ENCODE data around the gene TEX26.

The TEX26 gene

DNA sequence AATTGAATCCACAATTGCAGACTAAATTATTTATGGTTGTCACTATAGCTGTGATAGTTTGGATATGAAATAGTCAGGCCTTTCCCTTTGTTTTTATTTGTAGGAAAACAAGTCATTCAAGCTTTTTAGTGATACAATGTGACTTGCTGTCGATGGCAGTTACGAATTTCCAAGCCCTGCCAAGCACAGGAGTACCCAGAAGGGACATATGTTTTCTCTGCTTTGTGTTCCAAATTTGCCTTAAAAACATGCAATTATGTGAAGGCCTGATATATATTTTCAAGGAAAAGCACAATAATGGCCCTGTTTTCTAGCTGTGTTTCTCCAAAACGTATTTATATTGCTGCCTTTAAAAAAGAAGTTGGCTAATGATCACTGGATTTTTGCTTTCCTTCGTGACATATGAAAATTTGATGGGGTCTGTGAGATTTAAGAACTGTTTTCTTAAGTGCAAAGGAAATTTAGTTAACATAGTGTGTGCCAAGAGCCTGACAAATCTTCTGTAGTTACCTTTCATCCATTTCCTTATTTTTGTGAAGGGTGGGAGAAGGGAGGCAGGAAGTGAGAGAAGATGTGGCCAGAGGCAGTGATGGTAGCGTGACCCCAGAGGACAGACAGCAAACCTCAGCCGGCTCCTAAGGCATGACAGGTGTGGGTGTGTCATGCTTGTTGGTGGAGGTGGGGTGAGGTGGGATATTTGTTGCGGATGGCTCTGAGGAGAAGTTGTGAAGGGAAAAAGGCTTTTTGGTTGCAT is 79.6 kb downstream of the TEX26 start:
- DNase-seq (ENCODE audit: low read depth): no peak

DNA sequence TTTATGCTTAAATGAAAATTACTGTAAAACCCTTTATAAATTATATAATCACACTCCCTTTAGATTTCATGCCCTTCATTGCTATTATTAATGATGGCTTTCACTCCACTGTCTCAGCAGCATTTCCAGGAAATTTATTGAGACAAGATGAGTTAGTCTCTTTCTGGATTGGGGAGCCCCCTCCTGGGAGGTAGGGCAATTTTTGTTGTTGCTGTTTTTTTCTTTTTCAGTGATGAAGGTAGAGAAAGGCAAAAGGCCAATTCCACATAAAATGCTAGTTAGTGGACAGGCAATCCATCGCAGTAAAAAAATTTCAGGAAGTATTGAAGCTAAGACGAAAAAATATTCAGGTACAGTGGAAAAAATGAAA is 80.2 kb downstream of the TEX26 start:
- no peak for DNase-seq (ENCODE audit: low read depth)

DNA sequence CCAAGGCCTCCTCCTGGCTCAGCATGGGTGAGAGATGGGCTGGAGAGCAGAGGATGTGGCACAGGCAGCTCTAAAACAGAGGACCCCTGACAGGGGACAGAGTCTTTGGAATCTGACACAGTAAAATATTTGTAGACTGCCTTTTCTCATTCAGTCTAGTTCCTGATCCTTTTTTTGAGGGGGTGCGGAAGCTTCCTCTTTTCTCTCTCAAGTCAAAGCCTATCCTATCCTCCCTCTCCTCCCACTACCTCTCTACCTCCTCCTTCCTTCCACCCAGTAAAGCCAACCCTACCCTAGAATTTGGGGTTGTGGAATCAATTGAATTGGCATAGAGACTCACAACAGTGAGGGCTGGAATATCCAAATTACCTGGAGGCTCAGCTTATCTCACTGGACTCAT is 82.0 kb downstream of the TEX26 start:
- DNase-seq (ENCODE audit: low read depth): no peak

DNA sequence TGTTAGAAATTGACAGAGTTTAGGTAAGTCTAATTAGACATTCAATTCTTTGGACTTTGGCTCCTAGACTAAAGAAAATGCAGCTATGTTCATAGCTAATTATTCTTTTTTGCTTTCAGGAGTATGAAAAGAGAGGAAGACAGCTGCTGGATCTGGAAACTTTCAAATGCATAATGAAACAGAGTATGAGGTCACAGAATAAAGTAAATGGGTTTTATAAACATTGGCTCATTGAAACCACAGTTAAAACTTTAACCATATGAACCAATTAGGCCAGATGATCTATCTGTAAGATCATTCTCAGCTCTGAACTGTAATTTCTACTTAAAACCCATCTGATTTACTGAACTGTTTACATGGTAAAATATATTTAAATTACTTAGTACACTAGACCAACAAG is 82.7 kb downstream of the TEX26 start:
- DNase-seq (ENCODE audit: low read depth): no peak

DNA sequence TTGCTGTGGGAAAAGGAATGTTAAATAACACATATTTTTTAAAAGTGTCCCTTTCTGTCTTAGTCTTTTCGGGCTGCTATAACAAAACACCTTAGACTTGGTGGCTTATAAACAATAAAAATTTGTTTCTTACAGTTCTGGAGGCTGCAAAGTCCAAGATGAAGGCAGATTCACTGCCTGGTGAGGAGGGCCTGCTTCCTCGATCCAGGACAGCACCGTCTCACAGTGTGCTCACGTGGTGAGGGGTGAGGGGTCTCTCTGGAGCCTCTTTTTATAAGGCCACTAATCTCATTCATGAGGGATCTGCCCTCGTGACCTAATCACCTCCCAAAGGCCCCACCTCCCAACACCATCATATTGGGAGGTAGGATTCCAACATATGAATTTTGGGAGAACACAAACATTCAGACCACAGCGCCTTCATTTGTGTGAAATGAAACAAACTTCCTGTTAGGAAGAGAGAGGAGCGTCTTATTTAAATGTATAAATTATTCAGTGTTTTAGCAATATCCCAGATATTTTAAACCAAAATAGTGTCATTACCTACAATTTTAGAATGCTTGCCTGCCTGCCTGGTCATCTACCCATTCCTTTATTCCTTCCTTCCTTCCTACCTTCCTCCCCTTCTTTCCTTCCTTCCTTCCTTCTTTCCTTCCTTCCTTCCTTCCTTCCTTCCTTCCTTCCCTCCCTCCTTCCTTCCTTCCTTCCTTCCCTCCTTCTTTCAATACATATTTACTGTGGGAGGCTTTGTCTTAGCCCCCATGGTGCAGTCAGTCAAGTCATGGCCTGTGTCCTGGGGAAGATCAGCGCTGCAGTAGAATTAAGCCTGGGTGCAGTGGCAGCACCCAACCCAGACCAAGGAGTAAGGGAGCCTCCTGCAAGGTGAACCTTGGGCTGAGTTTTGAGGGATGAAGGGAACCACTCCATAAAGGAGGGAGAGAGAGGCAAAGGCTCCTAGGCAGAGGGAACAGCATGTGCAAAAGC is 84.2 kb downstream of the TEX26 start:
- DNase-seq (ENCODE audit: low read depth): no peak

DNA sequence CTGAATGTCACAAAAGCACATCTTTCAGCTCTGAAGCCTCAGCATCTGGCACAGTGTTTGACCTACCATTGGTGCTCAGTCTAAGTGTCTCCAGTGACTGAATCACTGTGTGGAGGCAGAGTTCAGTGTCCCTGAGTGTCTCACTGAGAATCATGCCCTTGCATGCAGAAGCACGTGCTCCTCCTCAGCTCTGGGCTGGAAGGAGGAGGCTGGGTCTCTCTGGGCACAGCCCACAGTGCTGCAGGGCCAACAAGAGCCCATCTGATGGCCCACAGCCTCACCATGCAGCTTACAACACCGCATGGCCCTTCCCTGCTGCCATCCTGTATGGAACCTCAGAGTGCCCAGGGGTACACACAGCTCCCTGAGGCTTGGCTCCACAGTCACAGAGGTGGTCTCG is 86.1 kb downstream of the TEX26 start:
- no peak for DNase-seq (ENCODE audit: low read depth)

DNA sequence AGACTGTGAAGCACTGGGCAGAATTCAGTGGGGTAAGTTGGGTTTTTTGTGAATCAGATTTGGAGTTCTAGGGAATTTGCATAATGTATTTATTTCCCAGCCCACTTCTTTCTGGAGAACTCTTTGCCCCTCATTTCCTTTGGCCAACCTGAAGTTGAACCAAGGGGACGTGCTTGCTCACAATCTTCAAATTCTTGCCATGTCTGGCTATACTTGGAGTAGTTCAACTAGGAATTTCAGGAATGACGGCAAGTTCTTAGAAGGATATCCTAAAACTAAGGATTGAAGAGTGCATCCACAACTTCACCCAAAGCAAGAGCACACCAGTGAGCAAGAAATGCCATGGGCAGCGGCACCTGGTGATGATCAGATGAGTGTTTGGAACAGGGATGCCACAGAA is 88.5 kb downstream of the TEX26 start:
- DNase-seq (ENCODE audit: low read depth): no peak

DNA sequence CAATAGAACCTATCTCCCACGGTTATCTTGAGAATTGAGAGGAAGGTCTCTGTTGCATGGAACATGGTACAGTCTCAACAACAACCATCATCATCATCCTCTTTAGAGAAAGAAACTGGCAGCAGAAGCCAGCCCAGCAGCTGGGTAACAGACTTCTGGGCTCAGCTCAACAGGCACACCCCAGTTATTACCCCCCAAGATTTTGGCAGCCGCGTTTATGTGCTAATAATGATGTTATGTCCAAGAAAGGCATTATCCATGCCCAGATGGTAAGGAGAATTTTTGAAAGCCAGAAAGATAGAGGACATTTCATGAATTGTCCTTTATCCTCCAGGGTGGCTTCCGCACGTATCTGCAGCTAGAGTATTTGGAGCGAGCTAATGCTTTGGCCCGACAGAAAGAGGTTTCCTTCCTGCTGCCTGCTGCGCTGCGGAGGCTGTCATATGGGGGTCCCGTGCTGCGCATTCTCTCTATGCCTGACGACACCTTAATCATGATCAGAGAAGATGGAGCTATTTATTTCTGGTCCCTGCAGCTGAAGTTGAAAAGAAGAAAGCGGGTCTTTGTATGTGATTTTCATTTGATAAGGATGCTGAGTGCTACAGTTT is 89.9 kb downstream of the TEX26 start:
- no peak for DNase-seq (ENCODE audit: low read depth)

DNA sequence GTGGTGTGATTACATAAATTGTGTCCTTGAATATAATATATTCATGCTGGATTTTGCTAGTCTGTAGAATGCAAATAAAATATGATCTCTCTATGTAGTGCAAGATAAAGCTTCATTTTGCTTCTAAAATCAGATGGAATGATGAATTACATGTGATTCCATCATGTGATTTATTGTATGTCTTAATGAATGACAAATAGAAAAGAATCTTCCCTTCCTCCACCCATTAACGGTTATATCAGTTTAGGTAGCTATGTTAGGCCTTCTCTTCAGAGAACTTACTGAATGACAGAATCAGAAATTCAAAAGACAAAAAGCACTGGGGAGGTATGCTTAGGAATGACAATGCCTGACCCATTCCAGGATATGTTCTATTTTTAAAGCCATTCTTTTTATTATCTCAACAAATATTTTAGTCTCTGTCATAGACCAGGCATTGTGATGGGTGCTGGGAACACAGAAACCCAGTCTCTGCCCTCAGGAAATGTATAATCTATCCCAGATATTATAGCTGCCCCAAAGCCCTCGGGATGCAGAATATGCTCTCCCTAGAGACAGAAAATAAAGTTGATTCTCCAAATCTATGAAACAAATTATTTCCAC is 90.6 kb downstream of the TEX26 start:
- no peak for DNase-seq (ENCODE audit: low read depth)

Data from GM04503 (cell line).